Spleen (tissue), 11 donors: ENCODE results near the gene FUT7. TPM values are rescaled to one million over a fixed set of nuclear protein-coding genes. Genes with fewer than 3 reads are reported as not detected.

Source experiments
- DNase-seq: peaks from one replicate; pipeline ENCODE4 v3.0.0-alpha.2; 2020
- H3K27ac ChIP-seq, 8 donors: fragments of 200-600 bp; sonication (generic) in 7 of 8; 1 replicate in 4 of 8; 2 replicates in 4 of 8; pipeline versions ENCODE4 v1.5.0 to v1.8.0; 2016 to 2021; ENCODE audit warnings: inconsistent platforms in 4 of 8, mild to moderate bottlenecking in 4 of 8, moderate library complexity in 1 of 8
- H3K27me3 ChIP-seq, 7 donors: fragments of 200-600 bp; sonication (generic) in 6 of 7; replicated peaks in 1 of 7; 1 replicate in 4 of 7; 2 replicates in 3 of 7; pipeline versions ENCODE4 v1.5.0 to v1.8.0; 2016 to 2021; ENCODE audit warnings: inconsistent platforms in 3 of 7, mild to moderate bottlenecking in 1 of 7
- H3K36me3 ChIP-seq, 6 donors: fragments of 200-600 bp; sonication (generic) in 5 of 6; 1 replicate in 4 of 6; 2 replicates in 2 of 6; pipeline versions ENCODE4 v1.5.0 to v1.8.0; 2016 to 2021; ENCODE audit warnings: inconsistent platforms in 2 of 6
- H3K4me1 ChIP-seq, 6 donors: fragments of 200-600 bp; sonication (generic) in 5 of 6; 1 replicate in 3 of 6; 2 replicates in 3 of 6; pipeline versions ENCODE4 v1.5.0 to v1.8.0; 2016 to 2021; ENCODE audit warnings: inconsistent platforms in 3 of 6
- H3K4me3 ChIP-seq, 8 donors: fragments of 200-600 bp; sonication (generic) in 7 of 8; 1 replicate in 4 of 8; 2 replicates in 4 of 8; pipeline versions ENCODE4 v1.5.0 to v1.8.0; 2016 to 2021; ENCODE audit warnings: inconsistent platforms in 4 of 8, mild to moderate bottlenecking in 4 of 8, moderate library complexity in 2 of 8
- H3K9me3 ChIP-seq, 8 donors: fragments of 200-600 bp; sonication (generic) in 7 of 8; 1 replicate in 4 of 8; 2 replicates in 4 of 8; pipeline versions ENCODE4 v1.5.0 to v1.8.0; 2016 to 2021; ENCODE audit warnings: inconsistent platforms in 4 of 8
- CTCF ChIP-seq, 11 experiments: fragments of 200-600 bp in 7 of 11; fragments of 450-650 bp in 4 of 11; sonication (generic) in 4 of 11; IDR thresholded peaks in 8 of 11; conservative IDR thresholded peaks in 3 of 11; 1 replicate in 7 of 11; 2 replicates in 4 of 11; pipeline versions ENCODE4 v1.4.0 to v1.8.0; 2016 to 2021; ENCODE audit warnings: antibody characterized with exemption in 11 of 11, inconsistent platforms in 4 of 11, mild to moderate bottlenecking in 1 of 11
- POLR2A ChIP-seq, 3 donors: fragments of 450-650 bp; IDR thresholded peaks; one replicate each; pipeline ENCODE4 v1.5.1; 2017; ENCODE audit warnings: antibody characterized with exemption in 3 of 3, mild to moderate bottlenecking in 1 of 3
- POLR2AphosphoS5 ChIP-seq, 3 donors: sonication (generic); formaldehyde crosslinking; IDR thresholded peaks; one replicate each; pipeline ENCODE4 v1.5.1; 2017; ENCODE audit warnings: antibody characterized with exemption in 3 of 3
- WGBS, 5 donors: extraction: QIAGEN DNeasy Blood & Tissue Kit in 3 of 5; methylation state at CpG; one replicate each; pipeline versions ENCODE4 v1.1.5 to v1.1.7; 2013 to 2018; 5-methylcytosine and 5-hydroxymethylcytosine counted together
- intact Hi-C: fragments of 100-400 bp; cut with DNase I; formaldehyde crosslinking; loops from one replicate; pipeline ENCODE4 v1.15.0; 2023; ENCODE audit warnings: low total_unique reads
- polyA plus RNA-seq, 3 donors: library from polyadenylated mRNA; stranded (reverse); fragments of 200-250 nt; gene quantifications; one replicate each; pipeline ENCODE4 v1.2.1, GENCODE V29; 2013
- total RNA-seq, 7 donors: library from RNA; depleted of rRNA in 3 of 7; stranded (reverse); fragments of >200 nt in 3 of 7; fragmentation: NEBNext Ultra II Directional in 4 of 7; extraction: Animal tissue kit (Norgen Biotek cat#: 25700) in 4 of 7; gene quantifications; one replicate each; pipeline versions ENCODE4 v1.1.0 to v1.2.1, GENCODE V29; 2016 to 2021
- donor health status: healthy with polysubstance abuse.
- donor health status: DM: no; HTN: no; CAD: no; lungs with moderate emphysema.
- donor health status: DM: no; HTN: no; CAD: no.
- donor health status: Bipolar disorder and iron deficiency.
- donor health status: healthy.
- donor health status: DM: no; HTN: no; CAD: no.
- donor health status: DM: yes; HTN: yes; CAD: no.

FUT7 gene
- total and polyA plus RNA-seq, 10 donors: 4.0 to 14.9 (median 6.3) TPM

- WGBS, 5 donors: 84 to 93% (median 89%) methylated on average over 10 of the region's 10 CpGs
- TF ChIP-seq POLR2A (IDR thresholded peaks at IDR 0.05) (no peak), POLR2AphosphoS5 (IDR thresholded peaks at IDR 0.05) (no peak), CTCF (IDR thresholded peaks at IDR 0.05 in 8 of 11, conservative IDR thresholded peaks at IDR 0.05 in 3 of 11) (no peak)
- intact Hi-C loops: loop anchor here (5.0 to 10.0 kb wide), 2 partner anchors 93 to 250 kb away; partner anchors contain the start of genes C8G and FBXW5
- no peak overlapping the region for H3K4me3 ChIP-seq
- H3K27ac ChIP-seq: no peak overlapping the region
- no peaks in the 10 kb centered on the region for H3K9me3 ChIP-seq
- peaks cover 0 to 32% (median 0%) of the 10 kb centered on the region in 7 donors for H3K27me3 ChIP-seq
- H3K36me3 ChIP-seq: peaks cover 0 to 42% (median 10%) of the 10 kb centered on the region in 6 donors
- peaks cover 22 to 72% (median 47%) of the 10 kb centered on the region in 6 donors for H3K4me1 ChIP-seq
- DNase-seq: no peak
Observed at GRCh38 chr9:137037483-137037882, 5.6 kb upstream of the FUT7 start.

- Histone ChIP-seq H3K36me3 (peaks cover 0 to 42% (median 10%) of the 10 kb centered on the region in 6 donors), H3K4me3 (no peak overlapping the region), H3K4me1 (peaks cover 27 to 72% (median 49%) of the 10 kb centered on the region in 6 donors), H3K27ac (no peak overlapping the region), H3K9me3 (no peaks in the 10 kb centered on the region), H3K27me3 (peaks cover 0 to 29% (median 0%) of the 10 kb centered on the region in 7 donors)
- TF ChIP-seq POLR2AphosphoS5 (IDR thresholded peaks at IDR 0.05) (peak in 2 of 3 donors; percentile 50 to 79), CTCF (IDR thresholded peaks at IDR 0.05 in 8 of 11, conservative IDR thresholded peaks at IDR 0.05 in 3 of 11) (no peak), POLR2A (IDR thresholded peaks at IDR 0.05) (no peak)
- no peak for DNase-seq
- WGBS, 5 donors: 58 to 82% (median 69%) methylated on average over 4 to 13 of the region's 13 CpGs
- intact Hi-C loops: loop anchor here (5.0 to 10.0 kb wide), 2 partner anchors 92 to 250 kb away; partner anchors contain the start of genes C8G and FBXW5
Observed at GRCh38 chr9:137037035-137037434, 5.1 kb upstream of the FUT7 start.

GRCh38 chr9:137035937-137036336, 4.0 kb upstream of the FUT7 start:
- Histone ChIP-seq H3K36me3 (peaks cover 0 to 42% (median 10%) of the 10 kb centered on the region in 6 donors), H3K9me3 (no peaks in the 10 kb centered on the region), H3K4me1 (peaks cover 31 to 72% (median 53%) of the 10 kb centered on the region in 6 donors), H3K27me3 (peaks cover 0 to 18% (median 0%) of the 10 kb centered on the region in 7 donors), H3K4me3 (no peak overlapping the region), H3K27ac (peak overlapping the region in 2 of 8 donors; percentile 93 to 94)
- no peak for DNase-seq
- WGBS, 5 donors: 55 to 89% (median 81%) methylated on average over 5 to 8 of the region's 8 CpGs
- intact Hi-C loops: loop anchor here (5.0 to 10.0 kb wide), 2 partner anchors 91 to 249 kb away; partner anchors contain the start of genes C8G and FBXW5
- no peak for TF ChIP-seq POLR2A (IDR thresholded peaks at IDR 0.05)
- TF ChIP-seq POLR2AphosphoS5 (IDR thresholded peaks at IDR 0.05): peak in 1 of 3 donors; percentile 28

- H3K4me1 ChIP-seq: peaks cover 36 to 72% (median 55%) of the 10 kb centered on the region in 6 donors
- peaks cover 0 to 38% (median 10%) of the 10 kb centered on the region in 6 donors for H3K36me3 ChIP-seq
- H3K4me3 ChIP-seq: peak overlapping the region in 1 of 8 donors; percentile 86
- intact Hi-C loops: loop anchor here (5.0 to 10.0 kb wide), 2 partner anchors 91 to 248 kb away; partner anchors contain the start of genes C8G and FBXW5
- H3K27ac ChIP-seq: peak overlapping the region in 7 of 8 donors; percentile 80 to 94 (median 84)
- no peaks in the 10 kb centered on the region for H3K9me3 ChIP-seq
- H3K27me3 ChIP-seq: peaks cover 0 to 14% (median 0%) of the 10 kb centered on the region in 7 donors
- DNase-seq: no peak
- 34 to 37% (median 34%) methylated on average over 9 of the region's 9 CpGs; no CpG with 5 or more reads in 1 of the 5 donors for WGBS, 5 donors
- TF ChIP-seq CTCF (IDR thresholded peaks at IDR 0.05 in 8 of 11, conservative IDR thresholded peaks at IDR 0.05 in 3 of 11): peak in 7 of 11 experiments; percentile 1 to 71 (median 46)
- peak in 2 of 3 donors; percentile 4 to 57 for TF ChIP-seq POLR2AphosphoS5 (IDR thresholded peaks at IDR 0.05)
- TF ChIP-seq POLR2A (IDR thresholded peaks at IDR 0.05): no peak
Observed at GRCh38 chr9:137035507-137035834, 3.6 kb upstream of the FUT7 start.
